GM19372 (cell line): Measurements from ENCODE around the gene RTP3.
"Not testable (repeated sequence)": the region's sequence is repeated elsewhere in the genome, so short reads cannot be mapped to it uniquely, and the experiment has no call there.

Experiments used
- ATAC-seq: cut with Tn5 transposase; IDR thresholded peaks from one replicate; pipeline ENCODE4 v1.9.1; 2021; ENCODE audit warnings: mild to moderate bottlenecking, low read depth, moderate library complexity; ENCODE audit not compliant: unreplicated experiment

Gene RTP3

GRCh38 chr3:46542344-46542743, 44.6 kb downstream of the RTP3 start:
- ATAC-seq: no peak

- no peak for ATAC-seq
These were observed 45.0 kb downstream of the RTP3 start for GRCh38 chr3:46542801-46543201.

GRCh38 chr3:46544771-46545503, 47.2 kb downstream of the RTP3 start:
- ATAC-seq: no peak

GRCh38 chr3:46545818-46546630, 48.2 kb downstream of the RTP3 start:
- ATAC-seq: no peak

GRCh38 chr3:46546896-46547440, 49.2 kb downstream of the RTP3 start:
- ATAC-seq: no peak

- not testable (repeated sequence) for ATAC-seq
These were observed 50.8 kb downstream of the RTP3 start for GRCh38 chr3:46548611-46549010.

GRCh38 chr3:46549408-46549904, 51.7 kb downstream of the RTP3 start:
- no peak for ATAC-seq

- no peak for ATAC-seq
These were observed 52.2 kb downstream of the RTP3 start for GRCh38 chr3:46549989-46550388.
